ENCODE measurements around the gene FHL3.
A peak's percentile ranks its signal among the peaks of the same experiment; 100 is the strongest.

The FHL3 gene

GRCh38 chr1:38012363-38013226 lies 7.3 kb upstream of the FHL3 start, which contains the start of gene UTP11:
UTP11 (plus strand) TSS chr1:38012734; CDS start chr1:38012803, 69 bp downstream.
- peak; percentile 96 to 99 for DNase-seq

DNA sequence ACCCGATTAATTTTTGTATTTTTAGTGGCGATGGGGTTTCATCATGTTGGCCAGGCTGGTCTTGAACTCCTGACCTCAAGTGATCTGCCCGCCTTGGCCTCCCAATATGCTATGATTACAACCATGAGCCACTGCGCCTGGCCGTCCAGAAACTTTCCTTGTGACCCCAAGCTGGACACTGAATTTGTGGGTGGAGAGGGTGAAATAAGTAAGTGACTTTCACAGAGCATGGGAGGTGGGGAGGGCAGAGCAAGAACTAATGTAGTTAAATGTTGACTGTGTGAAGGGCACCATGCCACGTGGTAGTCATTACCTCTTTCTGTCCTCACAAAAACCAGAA lies 4.5 kb upstream of the FHL3 start:
- no peak for DNase-seq

- DNase-seq, result no peak
Measured at GRCh38 chr1:38009088-38009840, 4.0 kb upstream of the FHL3 start.

DNA sequence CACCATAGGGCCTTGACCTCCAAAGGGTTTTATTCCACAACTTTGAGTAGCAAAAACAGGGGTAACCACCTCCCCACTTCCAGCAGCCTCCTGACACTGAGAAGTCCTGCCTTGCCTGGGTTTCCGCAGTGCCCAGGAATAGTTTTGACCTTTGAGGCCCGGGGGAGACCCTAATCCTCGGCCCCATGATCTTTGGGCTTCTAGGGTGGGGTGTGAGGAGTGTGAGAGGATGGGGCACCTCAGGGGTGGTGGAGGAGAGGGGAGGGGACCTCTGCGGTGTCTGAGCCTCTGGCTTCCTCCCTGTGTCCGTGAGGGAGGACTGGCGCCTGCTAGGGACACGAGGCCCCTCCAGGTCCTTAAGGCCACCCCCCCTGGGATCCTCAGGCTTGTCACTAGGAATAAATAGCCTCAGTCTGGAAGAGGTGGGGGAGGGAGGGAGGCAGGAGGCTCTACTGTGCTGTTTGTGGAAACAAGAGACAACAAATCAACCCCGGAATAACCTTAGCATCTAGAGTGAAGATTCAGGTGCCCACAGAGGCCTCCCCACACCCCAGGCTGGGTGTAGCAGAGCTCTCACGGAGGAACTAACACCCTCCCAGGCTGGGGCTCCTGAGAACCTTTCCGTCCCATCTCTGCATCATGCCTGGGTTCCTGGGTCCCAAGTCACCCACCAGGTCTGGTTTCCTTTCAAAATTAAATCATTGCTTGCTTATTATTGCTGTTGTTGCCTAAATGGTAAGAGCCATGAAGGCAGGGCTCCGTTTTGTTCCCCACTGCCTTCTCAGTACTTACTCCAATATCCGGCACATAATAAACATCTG lies 904 bp upstream of the FHL3 start:
- DNase-seq, result no peak

GRCh38 chr1:38004284-38005108 lies 818 bp downstream of the FHL3 start:
- no peak for DNase-seq

DNA sequence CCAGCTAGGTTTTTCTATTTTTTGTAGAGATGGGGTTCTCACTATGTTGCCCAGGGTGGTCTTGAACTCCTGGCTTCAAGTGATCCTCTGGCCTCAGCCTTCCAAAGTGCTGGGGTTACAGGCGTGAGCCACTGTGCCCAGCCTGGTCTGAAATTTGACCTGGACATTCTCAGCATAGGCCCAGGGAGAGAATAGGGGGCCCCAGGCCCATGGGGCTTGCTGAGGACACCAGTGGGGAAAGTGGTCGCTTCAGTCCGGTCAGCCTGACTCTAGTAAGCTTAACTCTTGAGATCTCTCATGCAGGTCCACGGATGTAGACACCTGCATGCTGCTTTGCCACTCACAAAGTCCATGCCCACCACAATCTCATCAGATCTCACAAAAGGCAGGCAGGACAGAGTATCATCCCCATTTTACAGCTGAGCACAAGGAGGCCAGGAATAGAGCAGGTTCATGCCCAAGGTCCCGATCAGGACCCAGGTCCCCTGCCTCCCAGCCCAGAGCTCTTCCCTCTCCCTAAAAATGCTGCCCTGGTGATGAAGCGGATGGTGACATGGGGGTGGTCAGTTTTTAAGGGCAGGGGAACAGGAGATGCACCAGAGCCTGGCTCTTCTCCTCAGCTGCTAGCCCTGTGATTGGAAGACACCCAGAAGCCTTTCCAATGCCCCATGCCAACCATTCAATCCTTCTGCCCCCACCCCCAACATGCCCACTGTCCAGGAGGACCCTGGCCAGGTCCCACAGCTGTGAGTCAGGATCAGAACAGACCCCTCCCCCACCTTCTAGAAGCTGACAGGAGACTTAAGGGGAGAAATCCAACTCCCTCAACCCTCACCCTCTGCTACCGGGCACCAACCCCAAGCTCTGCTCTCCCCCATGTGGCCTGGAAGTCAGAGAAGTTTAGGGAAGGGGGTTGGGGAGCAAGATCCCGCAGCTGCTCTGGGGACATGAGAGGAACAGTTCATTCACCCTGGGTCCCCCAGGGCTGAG lies 1.8 kb downstream of the FHL3 start:
- no peak for DNase-seq

DNA sequence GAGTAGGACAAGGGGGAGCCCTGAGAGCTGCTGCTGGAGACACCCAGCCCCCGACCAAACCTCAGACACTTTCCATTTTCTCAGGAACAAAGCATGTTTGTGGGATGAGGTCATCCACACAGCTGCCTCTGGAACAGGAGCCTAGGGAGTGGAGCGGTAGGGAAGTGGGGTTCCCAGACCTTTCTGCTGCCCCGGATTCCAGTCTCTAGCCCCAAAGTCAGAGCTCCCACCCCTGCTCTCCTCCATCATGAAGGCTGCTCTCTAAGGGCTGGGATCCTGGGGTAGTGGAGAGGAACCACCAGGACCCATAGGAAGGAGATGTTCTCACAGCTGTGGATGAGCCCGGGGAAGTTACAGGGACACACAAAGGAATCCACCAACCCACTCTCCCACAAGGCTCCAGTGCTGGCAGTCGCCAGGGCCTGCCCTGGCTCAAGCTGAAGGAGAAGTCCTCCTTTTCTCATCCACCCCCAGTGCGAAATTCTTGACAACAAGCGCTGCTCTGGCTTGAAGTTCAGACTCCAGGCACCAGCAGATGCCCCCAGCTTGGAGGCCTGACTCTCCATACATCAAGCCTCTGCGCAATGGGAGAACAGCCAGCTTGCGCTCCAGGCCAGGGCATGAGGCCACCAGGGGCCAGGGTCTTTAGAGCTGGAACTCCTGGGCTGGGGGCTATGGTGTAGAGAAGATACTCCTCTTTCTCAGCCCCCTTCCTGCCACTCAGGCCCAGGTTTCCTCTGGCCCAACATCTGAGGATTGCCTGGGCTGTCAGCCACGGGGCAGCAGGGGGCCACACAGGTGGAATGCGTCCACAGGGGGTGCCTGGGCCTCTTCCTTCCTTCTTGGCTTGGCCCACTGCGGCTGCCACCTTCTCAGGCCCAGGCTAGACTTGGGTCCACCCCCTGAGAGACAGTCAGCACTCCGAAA lies 4.5 kb downstream of the FHL3 start:
- DNase-seq, result no peak

DNA sequence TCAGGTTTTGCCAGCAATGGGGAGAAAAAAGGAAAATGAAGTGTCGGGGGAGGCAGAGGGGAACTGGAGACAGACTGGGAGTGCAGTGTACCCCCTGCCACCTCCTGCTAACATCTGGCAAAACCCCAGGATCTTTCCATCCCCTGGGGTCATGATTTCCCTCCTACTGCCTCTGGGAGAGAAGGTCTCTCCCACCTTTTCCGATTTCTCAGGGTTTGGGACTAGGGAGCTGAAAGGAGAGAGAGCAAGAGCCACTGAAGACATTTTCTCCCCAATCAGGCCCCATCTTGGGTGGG lies 5.1 kb downstream of the FHL3 start:
- DNase-seq, result no peak

DNA sequence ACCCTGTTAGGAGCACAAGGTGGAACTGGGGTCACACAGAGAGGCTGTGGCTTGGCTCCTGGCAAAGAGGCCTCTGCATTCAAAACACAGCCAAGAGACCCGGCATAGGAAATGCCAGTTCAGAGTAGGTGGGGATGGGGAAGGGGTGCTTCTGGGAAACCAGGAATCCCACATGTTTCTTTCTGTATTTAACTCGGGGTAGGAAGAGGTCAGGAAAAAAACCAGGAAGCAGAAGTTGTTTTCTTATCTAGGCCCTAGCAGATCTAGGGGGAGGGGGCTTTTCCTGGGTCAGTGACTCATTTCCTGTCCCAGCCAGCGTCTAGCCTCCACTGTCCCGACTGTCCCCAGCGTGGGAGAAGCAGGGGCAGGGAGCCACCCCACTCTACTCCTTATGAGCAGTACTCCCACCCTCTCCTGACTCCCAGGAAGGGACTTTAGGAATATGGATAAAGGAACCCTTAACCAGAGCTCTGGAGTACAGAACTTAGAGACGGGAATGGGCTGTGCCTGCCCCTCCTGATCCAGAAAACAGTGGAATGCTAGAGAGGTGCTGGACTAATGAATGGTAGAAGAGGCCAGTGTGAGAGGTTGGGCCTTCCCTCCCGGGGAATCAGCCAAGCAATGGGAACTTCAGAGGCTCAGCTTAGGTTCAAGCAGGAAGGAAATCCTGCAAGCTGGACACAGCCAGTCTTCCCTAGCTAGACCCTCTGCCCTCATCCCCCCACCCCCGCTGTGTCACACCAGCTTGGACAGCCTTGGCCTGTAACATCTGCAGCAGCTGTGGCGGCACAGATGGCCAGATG lies 5.7 kb downstream of the FHL3 start:
- DNase-seq, result no peak

GRCh38 chr1:37998913-37999429 lies 6.3 kb downstream of the FHL3 start:
- DNase-seq, result no peak

DNA sequence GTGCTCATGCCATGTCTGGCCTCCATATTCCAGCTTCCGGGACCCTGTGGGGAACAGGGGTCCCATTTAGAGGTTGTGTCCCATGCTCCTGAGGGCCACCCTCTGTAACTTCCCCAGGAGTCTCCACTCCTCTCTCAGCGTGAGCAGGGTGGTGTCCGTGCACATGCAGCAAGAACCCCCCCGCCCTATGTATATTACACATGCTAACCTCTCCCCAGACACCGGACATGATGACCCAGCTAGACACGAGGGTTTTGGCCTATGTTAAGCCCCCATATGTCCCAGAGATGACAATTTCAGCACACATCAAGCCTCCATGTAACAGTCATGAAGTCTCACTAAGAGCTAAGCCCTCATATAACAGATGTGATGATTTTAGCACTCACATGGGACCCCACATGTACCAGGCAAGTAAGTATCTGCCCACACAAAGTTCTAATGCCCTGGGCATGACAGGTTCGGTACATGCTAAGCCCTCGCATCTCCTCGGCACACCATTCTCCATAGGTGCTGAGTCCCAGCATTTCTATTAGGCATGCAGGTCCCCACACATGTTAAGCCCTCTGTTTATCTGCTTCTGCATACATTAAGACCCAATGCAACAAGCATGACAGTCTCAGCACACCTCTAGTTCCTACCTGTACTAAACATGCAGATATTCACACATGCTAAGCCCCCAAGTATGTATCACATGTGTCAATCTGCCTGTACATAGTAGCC lies 7.1 kb downstream of the FHL3 start:
- DNase-seq, result no peak

GRCh38 chr1:37997256-37998088 lies 7.8 kb downstream of the FHL3 start:
- no peak for DNase-seq

DNA sequence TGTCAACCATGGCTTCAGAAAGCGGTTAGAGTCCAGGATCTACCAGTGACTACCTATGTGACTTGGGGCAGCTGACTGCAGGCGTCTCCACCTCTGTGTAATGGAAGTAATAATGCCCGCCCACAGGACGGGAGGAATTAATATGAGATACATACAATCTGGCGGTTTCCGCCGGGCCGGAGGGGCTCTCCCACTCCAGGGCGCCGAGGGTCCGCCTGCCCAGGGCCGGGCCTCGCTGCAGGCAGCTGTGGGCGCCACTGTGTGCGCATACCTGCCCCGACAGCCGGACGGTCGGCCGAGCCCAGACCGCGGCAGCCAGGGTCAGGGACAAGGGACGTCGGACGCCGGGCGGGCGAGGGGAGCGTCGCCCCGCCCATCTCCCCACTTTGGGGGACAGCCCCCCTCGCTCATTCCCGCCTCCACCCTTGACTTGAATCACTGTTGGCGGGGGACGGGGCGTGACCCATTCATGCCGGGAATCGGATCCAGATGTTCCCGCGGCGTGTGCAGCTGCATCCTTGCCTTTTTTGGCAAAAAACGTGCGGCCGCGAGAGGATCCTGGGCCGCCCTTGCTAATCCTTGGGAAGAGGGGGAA lies 9.5 kb downstream of the FHL3 start:
- no peak for DNase-seq

GRCh38 chr1:37994886-37995566 lies 10.3 kb downstream of the FHL3 start:
- no peak for DNase-seq

DNA sequence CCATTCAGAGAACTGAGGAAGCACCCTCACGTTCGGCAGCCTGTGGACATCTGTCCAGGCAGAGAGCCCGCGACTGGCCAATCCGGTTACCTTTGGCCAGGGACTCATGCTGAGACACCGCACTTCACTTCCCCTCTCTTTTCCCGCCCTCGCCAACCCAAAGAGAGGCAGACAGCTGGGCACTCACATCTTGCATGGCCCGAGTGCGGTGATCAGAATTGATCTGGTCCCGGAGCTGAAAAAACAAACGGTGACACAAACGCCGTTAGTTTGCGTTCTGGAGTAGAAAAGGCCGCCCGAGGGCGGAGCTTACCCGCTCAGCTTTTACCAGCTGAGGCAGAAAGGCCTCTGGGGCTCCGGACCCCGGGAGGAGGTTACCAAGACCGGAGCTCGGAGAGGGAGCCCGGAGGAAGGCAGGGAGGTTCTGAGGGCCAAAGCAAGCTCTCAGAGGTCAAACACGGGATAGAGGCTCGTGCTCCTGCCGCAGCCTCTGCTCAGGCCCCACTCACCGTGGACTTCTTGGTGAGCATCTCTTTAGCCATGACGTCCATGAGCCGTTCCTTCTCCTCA lies 15.9 kb downstream of the FHL3 start:
- no peak for DNase-seq

DNA sequence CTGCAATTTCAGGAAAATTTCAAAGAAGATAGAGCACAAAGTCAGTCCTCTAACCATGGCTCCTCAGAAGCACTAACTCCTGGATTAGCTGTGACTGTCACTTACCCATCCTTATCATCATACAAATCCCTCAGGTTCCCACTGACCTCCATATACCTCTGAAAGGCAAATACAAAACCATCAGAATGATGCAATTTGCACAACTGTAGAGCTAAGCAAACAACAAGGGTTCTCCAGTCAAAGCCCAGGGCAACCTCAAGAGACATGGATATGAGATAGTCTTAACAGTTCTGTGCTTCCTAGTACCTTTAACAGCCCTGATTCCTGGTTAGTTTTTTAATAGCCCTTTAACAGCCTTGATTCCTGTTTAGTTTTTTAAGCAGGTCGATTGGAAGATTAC lies 17.6 kb downstream of the FHL3 start:
- DNase-seq, result no peak
